ENCODE data around the gene KCNQ5.

The KCNQ5 gene

GRCh38 chr6:73108949-73109348, 487.1 kb downstream of the KCNQ5 start:
- H3K27ac ChIP-seq (ENCODE audit: extremely low read depth, low read depth, low read length) = no peak overlapping the region
- no peaks in the 10 kb centered on the region for H3K4me1 ChIP-seq (ENCODE audit: control insufficient read depth, insufficient read depth, low read length)
- H3K36me3 ChIP-seq (ENCODE audit: control insufficient read depth in 2 of 2, insufficient read depth in 1 of 2, low read length in 2 of 2) = no peaks in the 10 kb centered on the region
- H3K9me3 ChIP-seq (ENCODE audit: control insufficient read depth, insufficient read depth, low read depth, low read length) = no peaks in the 10 kb centered on the region
- H3K4me3 ChIP-seq (ENCODE audit: low read depth, low read length) = no peak overlapping the region
- POLR2A ChIA-PET = no interaction called here
- TF ChIP-seq ZNF121 (tag by site-specific recombination; IDR thresholded peaks at IDR 0.05) (no peak), ZNF692 (tag by site-specific recombination; IDR thresholded peaks at IDR 0.05) (no peak), ZNF311 (tag by site-specific recombination; IDR thresholded peaks at IDR 0.05; ENCODE audit: borderline replicate concordance) (no peak)
- CTCF ChIA-PET = interaction anchor here (0.9 kb wide), 1 partner anchor 20 kb away, joined by 3 read pairs; no protein-coding TSS in a partner anchor

- H3K9me3 ChIP-seq (ENCODE audit: control insufficient read depth, insufficient read depth, low read depth, low read length) = no peaks in the 10 kb centered on the region
- ChIA-PET CTCF (interaction anchor here (0.9 to 1.2 kb wide), 2 partner anchors 20 to 136 kb away, joined by 3 read pairs; no protein-coding TSS in a partner anchor), POLR2A (interaction anchor here (0.5 kb wide), 1 partner anchor 12 kb away, joined by 3 read pairs; no protein-coding TSS in a partner anchor)
- TF ChIP-seq ZFP41 (tag by site-specific recombination; IDR thresholded peaks at IDR 0.05; ENCODE audit: borderline replicate concordance) = no peak
- no peak for TF ChIP-seq ZIC2 (tag by site-specific recombination; IDR thresholded peaks at IDR 0.05)
- TF ChIP-seq ZNF843 (tag by site-specific recombination; IDR thresholded peaks at IDR 0.05) = no peak
- no peak for TF ChIP-seq HOXA7 (CRISPR knock-in tag; IDR thresholded peaks at IDR 0.05; ENCODE audit: borderline replicate concordance)
- TF ChIP-seq ZNF501 (tag by site-specific recombination; IDR thresholded peaks at IDR 0.05) = no peak
- TF ChIP-seq ZNF121 (tag by site-specific recombination; IDR thresholded peaks at IDR 0.05) = no peak
- no peak for TF ChIP-seq KLF8 (tag by site-specific recombination; IDR thresholded peaks at IDR 0.05)
- no peak for TF ChIP-seq ZNF677 (tag by site-specific recombination; IDR thresholded peaks at IDR 0.05)
- no peak for TF ChIP-seq OVOL3 (tag by site-specific recombination; IDR thresholded peaks at IDR 0.05)
- TF ChIP-seq ZNF585B (tag by site-specific recombination; IDR thresholded peaks at IDR 0.05) = no peak
- TF ChIP-seq ZNF596 (tag by site-specific recombination; IDR thresholded peaks at IDR 0.05) = no peak
- no peak for TF ChIP-seq ZNF416 (tag by site-specific recombination; IDR thresholded peaks at IDR 0.05)
- no peak for TF ChIP-seq KLF7 (tag by site-specific recombination; IDR thresholded peaks at IDR 0.05; ENCODE audit: borderline replicate concordance)
- no peak for TF ChIP-seq ZFHX2 (tag by site-specific recombination; conservative IDR thresholded peaks at IDR 0.05)
- TF ChIP-seq ZNF140 (tag by site-specific recombination; IDR thresholded peaks at IDR 0.05) = no peak
- no peak for TF ChIP-seq ZBTB6 (tag by site-specific recombination; IDR thresholded peaks at IDR 0.05)
- no peak for TF ChIP-seq ZNF211 (tag by site-specific recombination; IDR thresholded peaks at IDR 0.05; ENCODE audit: low read depth)
- TF ChIP-seq ZNF398 (tag by site-specific recombination; IDR thresholded peaks at IDR 0.05) = no peak
- TF ChIP-seq ZNF169 (tag by site-specific recombination; IDR thresholded peaks at IDR 0.05) = no peak
- no peak for TF ChIP-seq MEIS1 (CRISPR knock-in tag; IDR thresholded peaks at IDR 0.05; ENCODE audit: borderline replicate concordance)
- H3K36me3 ChIP-seq (ENCODE audit: control insufficient read depth in 2 of 2, insufficient read depth in 1 of 2, low read length in 2 of 2) = no peaks in the 10 kb centered on the region
- no peak overlapping the region for H3K4me3 ChIP-seq (ENCODE audit: low read depth, low read length)
- no peak overlapping the region for H3K27ac ChIP-seq (ENCODE audit: extremely low read depth, low read depth, low read length)
- no peaks in the 10 kb centered on the region for H3K4me1 ChIP-seq (ENCODE audit: control insufficient read depth, insufficient read depth, low read length)
Observed at GRCh38 chr6:73109659-73110058, 487.8 kb downstream of the KCNQ5 start.

Data from HEK293 (cell line).